ENCODE measurements around the gene FNDC7. TPM values are rescaled to one million over a fixed set of nuclear protein-coding genes. Genes with fewer than 3 reads are reported as not detected.

Gene FNDC7
- total and polyA plus RNA-seq, 8 donors, result 0.06 TPM; not detected in 6

- ATAC-seq (no peak), DNase-seq (no peak), FAIRE-seq (no peak)
- Histone ChIP-seq H3K36me3 (no peaks in the 10 kb centered on the region), H3K4me1 (peaks cover 0 to 5% (median 0%) of the 10 kb centered on the region in 3 donors), H3K9me3 (no peaks in the 10 kb centered on the region), H3K27me3 (no peaks in the 10 kb centered on the region), H3K4me3 (no peak overlapping the region), H3K27ac (no peak overlapping the region)
- intact Hi-C loops (cut with DNase I), result no loop called here
- no peak for TF ChIP-seq CTCF (IDR thresholded peaks at IDR 0.05)
- 76 to 85% methylated on average over 8 of the region's 8 CpGs for WGBS, 2 donors
Observed at GRCh38 chr1:108728327-108728923, 15.7 kb downstream of the FNDC7 start.

GRCh38 chr1:108729481-108729880 is 16.8 kb downstream of the FNDC7 start:
- 81 to 89% methylated on average over 4 of the region's 4 CpGs for WGBS, 2 donors
- Histone ChIP-seq H3K27me3 (no peaks in the 10 kb centered on the region), H3K27ac (no peak overlapping the region), H3K9me3 (no peaks in the 10 kb centered on the region), H3K4me3 (no peak overlapping the region), H3K4me1 (peaks cover 0 to 5% (median 0%) of the 10 kb centered on the region in 3 donors), H3K36me3 (no peaks in the 10 kb centered on the region)
- no peak for DNase-seq
- no peak for FAIRE-seq
- intact Hi-C loops (cut with DNase I), result no loop called here
- no peak for TF ChIP-seq CTCF (IDR thresholded peaks at IDR 0.05)
- ATAC-seq, result no peak

GRCh38 chr1:108732398-108732797 is 19.7 kb downstream of the FNDC7 start:
- no peak for FAIRE-seq
- 93 to 97% methylated on average over 1 of the region's 1 CpG for WGBS, 2 donors

GRCh38 chr1:108734171-108734865 is 21.6 kb downstream of the FNDC7 start:
- DNase-seq (no peak), ATAC-seq (no peak), FAIRE-seq (no peak)
- Histone ChIP-seq H3K27me3 (no peaks in the 10 kb centered on the region), H3K36me3 (no peaks in the 10 kb centered on the region), H3K4me3 (no peak overlapping the region), H3K27ac (no peak overlapping the region), H3K9me3 (no peaks in the 10 kb centered on the region), H3K4me1 (no peaks in the 10 kb centered on the region)
- no peak for TF ChIP-seq CTCF (IDR thresholded peaks at IDR 0.05)
- 93 to 100% methylated on average over 1 of the region's 1 CpG for WGBS, 2 donors
- intact Hi-C loops (cut with DNase I), result no loop called here

More at GRCh38 chr1:108732398-108732797, 19.7 kb downstream of the FNDC7 start:
- ATAC-seq (no peak), DNase-seq (no peak)
- H3K27ac ChIP-seq, result no peak overlapping the region
- no peaks in the 10 kb centered on the region for H3K4me1 ChIP-seq
- H3K9me3 ChIP-seq, result no peaks in the 10 kb centered on the region
- no peaks in the 10 kb centered on the region for H3K27me3 ChIP-seq
- TF ChIP-seq CTCF (IDR thresholded peaks at IDR 0.05), result no peak
- no peaks in the 10 kb centered on the region for H3K36me3 ChIP-seq
- H3K4me3 ChIP-seq, result no peak overlapping the region
- intact Hi-C loops (cut with DNase I), result no loop called here

- Histone ChIP-seq H3K27ac (no peak overlapping the region), H3K4me3 (no peak overlapping the region), H3K27me3 (no peaks in the 10 kb centered on the region), H3K36me3 (no peaks in the 10 kb centered on the region), H3K9me3 (no peaks in the 10 kb centered on the region), H3K4me1 (no peaks in the 10 kb centered on the region)
- no peak for TF ChIP-seq CTCF (IDR thresholded peaks at IDR 0.05)
- ATAC-seq (no peak), DNase-seq (no peak), FAIRE-seq (no peak)
- WGBS, 2 donors, result 65 to 69% methylated on average over 6 of the region's 6 CpGs
- intact Hi-C loops (cut with DNase I), result no loop called here
Observed at GRCh38 chr1:108742253-108742652, 29.5 kb downstream of the FNDC7 start.

All from pancreas (tissue), 10 donors.